ENCODE results near the gene NFIL3.

GRCh38 chr9:91443321-91443993, 19.8 kb upstream of the NFIL3 start:
- TF ChIP-seq RAD21 (IDR thresholded peaks at IDR 0.05; ENCODE audit: low read depth) (no peak), MAX (IDR thresholded peaks at IDR 0.05) (no peak), REST (IDR thresholded peaks at IDR 0.05; ENCODE audit: low read depth) (no peak), ZBTB7A (IDR thresholded peaks at IDR 0.05; ENCODE audit: low read depth) (no peak), EP300 (IDR thresholded peaks at IDR 0.05; ENCODE audit: borderline replicate concordance) (no peak), TEAD4 (IDR thresholded peaks at IDR 0.05) (no peak), FOXM1 (IDR thresholded peaks at IDR 0.05; ENCODE audit: borderline replicate concordance, low read depth) (no peak), TAF1 (IDR thresholded peaks at IDR 0.05; ENCODE audit: low read depth) (no peak), CEBPB (IDR thresholded peaks at IDR 0.05) (no peak)

All from Ishikawa (cell line).